Measurements from ENCODE around the gene TINAG.

DNA sequence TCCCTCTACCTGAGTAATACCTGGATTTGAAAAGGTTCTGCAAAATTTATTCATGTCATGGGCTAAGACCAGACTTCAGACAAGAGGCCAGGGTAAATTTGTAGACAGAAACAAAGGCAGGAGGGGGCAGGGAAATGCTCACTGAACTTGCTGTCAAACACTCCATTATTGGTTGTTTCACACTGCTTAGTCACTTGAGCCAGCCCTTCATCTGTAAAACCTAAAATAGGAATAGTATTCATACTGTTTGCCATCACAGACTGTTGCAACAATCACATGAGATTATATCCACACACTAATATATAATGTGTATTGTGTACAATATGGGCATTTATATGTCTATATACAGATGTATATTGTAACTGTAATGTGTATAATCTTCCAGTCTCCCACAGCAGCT is 6.5 kb upstream of the TINAG start:
- no peak for TF ChIP-seq POLR2A (IDR thresholded peaks at IDR 0.05)
- no peak for TF ChIP-seq CTCF (IDR thresholded peaks at IDR 0.05)

Measured in lower leg skin (tissue), 3 donors.